GM18507 (cell line): ENCODE results near the gene PCDHB9.
"Not testable (repeated sequence)": the region's sequence is repeated elsewhere in the genome, so short reads cannot be mapped to it uniquely, and the experiment has no call there.

Experiments used
- DNase-seq: peaks from one replicate; pipeline ENCODE4 v3.0.0; 2011; ENCODE audit warnings: low read depth; ENCODE audit not compliant: insufficient read length; ENCODE audit errors: extremely low spot score
- FAIRE-seq: peaks from 2 replicates; lab custom pipeline; 2011; peaks lifted over from hg19 to GRCh38; lab: Jason Lieb, UNC

Gene PCDHB9

GRCh38 chr5:141186897-141187512 is at the start of gene PCDHB9:
PCDHB9 (plus strand) TSS chr5:141187161; CDS start chr5:141187319, 158 bp downstream.
- no peak for FAIRE-seq
- no peak for DNase-seq

GRCh38 chr5:141137346-141137745 is 49.6 kb upstream of the PCDHB9 start:
- not testable (repeated sequence) for FAIRE-seq, DNase-seq

- FAIRE-seq: no peak
- no peak for DNase-seq
Measured at GRCh38 chr5:141149812-141150211, 37.1 kb upstream of the PCDHB9 start, which contains the start of gene PCDHB6. PCDHB6 (plus strand) TSS chr5:141150057; CDS start chr5:141150258, 201 bp downstream.

- DNase-seq (no peak), FAIRE-seq (no peak)
Measured at GRCh38 chr5:141150224-141150992, 36.6 kb upstream of the PCDHB9 start.

GRCh38 chr5:141150993-141151325 is 36.0 kb upstream of the PCDHB9 start:
- no peak for FAIRE-seq
- DNase-seq: no peak

- DNase-seq, FAIRE-seq: not testable (repeated sequence)
Measured at GRCh38 chr5:141151632-141152031, 35.3 kb upstream of the PCDHB9 start.

GRCh38 chr5:141152096-141152495 is 34.9 kb upstream of the PCDHB9 start:
- not testable (repeated sequence) for DNase-seq, FAIRE-seq

GRCh38 chr5:141155540-141156374 is 31.2 kb upstream of the PCDHB9 start:
- DNase-seq (no peak), FAIRE-seq (no peak)

GRCh38 chr5:141157356-141157755 is 29.6 kb upstream of the PCDHB9 start:
- FAIRE-seq, DNase-seq: not testable (repeated sequence)

GRCh38 chr5:141157901-141158300 is 29.1 kb upstream of the PCDHB9 start:
- FAIRE-seq: not testable (repeated sequence)

GRCh38 chr5:141172381-141173204 is 14.4 kb upstream of the PCDHB9 start, which contains the start of gene PCDHB7:
PCDHB7 (plus strand) TSS chr5:141172644; CDS start chr5:141172836, 192 bp downstream.
- FAIRE-seq (no peak), DNase-seq (no peak)

More at GRCh38 chr5:141157901-141158300, 29.1 kb upstream of the PCDHB9 start:
- DNase-seq: not testable (repeated sequence)

GRCh38 chr5:141174291-141175104 is 12.5 kb upstream of the PCDHB9 start:
- not testable (repeated sequence) for DNase-seq, FAIRE-seq

GRCh38 chr5:141175933-141176332 is 11.0 kb upstream of the PCDHB9 start:
- FAIRE-seq: no peak

GRCh38 chr5:141177577-141178191 is 9.3 kb upstream of the PCDHB9 start, which contains the start of gene PCDHB8:
PCDHB8 (plus strand) TSS chr5:141177790; CDS start chr5:141178035, 245 bp downstream.
- DNase-seq, FAIRE-seq: not testable (repeated sequence)

More at GRCh38 chr5:141175933-141176332, 11.0 kb upstream of the PCDHB9 start:
- no peak for DNase-seq

GRCh38 chr5:141179371-141179770 is 7.6 kb upstream of the PCDHB9 start:
- not testable (repeated sequence) for DNase-seq, FAIRE-seq

- not testable (repeated sequence) for FAIRE-seq, DNase-seq
Measured at GRCh38 chr5:141179876-141180275, 7.1 kb upstream of the PCDHB9 start.

- FAIRE-seq: no peak
Measured at GRCh38 chr5:141180313-141180712, 6.6 kb upstream of the PCDHB9 start.

More at GRCh38 chr5:141180313-141180712, 6.6 kb upstream of the PCDHB9 start:
- no peak for DNase-seq
